ENCODE data around the gene MFSD12. TPM values are rescaled to one million over a fixed set of nuclear protein-coding genes. Genes with fewer than 3 reads are reported as not detected.

MFSD12 gene
- polyA plus RNA-seq, 3 donors, result 47.9 to 150 (median 55.5) TPM

DNA sequence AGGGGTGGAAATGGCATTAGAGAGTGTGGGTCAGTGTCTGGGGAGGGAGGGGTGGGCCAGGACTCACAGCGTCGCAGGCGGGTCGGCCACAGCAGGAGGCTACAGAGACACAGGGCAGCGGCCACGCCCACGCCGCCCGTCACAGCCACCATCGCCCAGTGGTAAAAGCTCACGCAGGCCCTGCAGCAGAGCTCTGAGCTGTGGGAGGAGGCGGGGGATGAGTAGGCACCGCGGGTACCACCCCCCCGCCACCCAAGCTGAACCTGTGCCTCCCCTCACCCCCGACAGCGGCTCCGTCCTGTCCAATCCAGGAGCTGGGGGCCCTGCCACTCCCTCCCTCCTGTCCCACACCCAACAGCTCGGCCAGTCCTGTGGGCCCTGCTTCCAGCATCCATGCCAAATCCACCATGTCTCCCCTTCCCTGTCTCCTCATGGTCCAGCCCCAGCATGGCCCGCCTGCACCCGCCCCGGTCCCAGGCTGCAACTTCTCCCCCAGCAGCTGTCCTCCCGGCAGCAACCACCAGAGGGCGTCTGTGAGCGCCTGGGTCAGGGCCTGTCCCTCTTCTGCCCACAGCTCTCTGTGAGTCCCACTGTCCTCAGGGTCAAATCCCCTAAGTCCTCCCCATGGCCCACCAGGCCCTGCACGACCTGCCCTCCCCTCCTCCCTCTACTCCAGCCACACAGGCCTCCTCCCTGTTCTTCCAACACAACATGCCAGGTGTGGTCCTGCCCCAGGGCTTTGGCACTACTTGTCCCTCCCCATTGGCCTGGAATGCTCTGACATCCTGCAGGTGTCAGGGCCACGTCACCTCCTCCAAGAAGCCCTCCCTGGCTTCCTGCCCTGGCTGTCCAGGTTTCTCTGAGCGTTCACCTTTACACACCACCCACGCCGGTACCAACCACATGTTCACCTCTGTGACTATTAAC lies 12.4 kb downstream of the MFSD12 start:
- H3K4me3 Mint-ChIP-seq, result no peak overlapping the region
- Histone ChIP-seq H3K4me2 (replicated peaks; ENCODE audit: extremely low read depth, low read length, poor library complexity, severe bottlenecking) (no peak overlapping the region), H3K9ac (ENCODE audit: insufficient read depth, low read length, poor library complexity, severe bottlenecking) (no peak overlapping the region), H3K27ac (ENCODE audit: low read depth in 1 of 2, low read length in 2 of 2) (no peak overlapping the region), H3K4me1 (ENCODE audit: control insufficient read depth in 1 of 2, insufficient read depth in 2 of 2, low read length in 2 of 2) (peaks cover 29 to 37% of the 10 kb centered on the region in 2 donors), H3K27me3 (ENCODE audit: control insufficient read depth in 2 of 2, insufficient read depth in 2 of 2, low read length in 2 of 2) (no peaks in the 10 kb centered on the region), H3K4me3 (replicated peaks in 1 of 3; ENCODE audit: low read depth in 2 of 3, low read length in 3 of 3) (no peak overlapping the region), H3K79me2 (ENCODE audit: insufficient read depth, low read length) (peaks cover 14% of the 10 kb centered on the region), H3K9me3 (replicated peaks in 1 of 2; ENCODE audit: control insufficient read depth in 1 of 2, insufficient read depth in 1 of 2, low read length in 2 of 2) (no peaks in the 10 kb centered on the region), H2AFZ (ENCODE audit: insufficient read depth, low read depth, low read length, poor library complexity, severe bottlenecking) (no peak overlapping the region), H4K20me1 (ENCODE audit: insufficient read depth, low read length) (peaks cover 58% of the 10 kb centered on the region), H3K36me3 (replicated peaks in 1 of 2; ENCODE audit: control insufficient read depth in 1 of 2, insufficient read depth in 2 of 2, low read length in 2 of 2) (peaks cover 48 to 53% of the 10 kb centered on the region in 2 donors)
- intact Hi-C loops (cut with micrococcal nuclease), result loop anchor here (2.0 to 5.0 kb wide), 4 partner anchors 14 to 82 kb away; partner anchors contain the start of gene CACTIN (in 1 of the 2)
- peaks cover 0 to 2% (median 0%) of the 10 kb centered on the region in 7 donors for H3K9me3 Mint-ChIP-seq
- H3K27me3 Mint-ChIP-seq (ENCODE audit: low read depth in 3 of 3), result peaks cover 0 to 1% (median 0%) of the 10 kb centered on the region in 3 donors
- H3K4me1 Mint-ChIP-seq, result peaks cover 30% of the 10 kb centered on the region
- peak overlapping the region; percentile 56 to 90 (median 80) for H3K27ac Mint-ChIP-seq
- whole genome bisulfite sequencing (ENCODE audit: insufficient coverage), result 77% methylated on average over 28 of the region's 30 CpGs
- H3K36me3 Mint-ChIP-seq, result peaks cover 28 to 46% of the 10 kb centered on the region in 2 donors
- DNase-seq, result peak; percentile 68 to 73 (median 70)
- TF ChIP-seq, protein P1, sequence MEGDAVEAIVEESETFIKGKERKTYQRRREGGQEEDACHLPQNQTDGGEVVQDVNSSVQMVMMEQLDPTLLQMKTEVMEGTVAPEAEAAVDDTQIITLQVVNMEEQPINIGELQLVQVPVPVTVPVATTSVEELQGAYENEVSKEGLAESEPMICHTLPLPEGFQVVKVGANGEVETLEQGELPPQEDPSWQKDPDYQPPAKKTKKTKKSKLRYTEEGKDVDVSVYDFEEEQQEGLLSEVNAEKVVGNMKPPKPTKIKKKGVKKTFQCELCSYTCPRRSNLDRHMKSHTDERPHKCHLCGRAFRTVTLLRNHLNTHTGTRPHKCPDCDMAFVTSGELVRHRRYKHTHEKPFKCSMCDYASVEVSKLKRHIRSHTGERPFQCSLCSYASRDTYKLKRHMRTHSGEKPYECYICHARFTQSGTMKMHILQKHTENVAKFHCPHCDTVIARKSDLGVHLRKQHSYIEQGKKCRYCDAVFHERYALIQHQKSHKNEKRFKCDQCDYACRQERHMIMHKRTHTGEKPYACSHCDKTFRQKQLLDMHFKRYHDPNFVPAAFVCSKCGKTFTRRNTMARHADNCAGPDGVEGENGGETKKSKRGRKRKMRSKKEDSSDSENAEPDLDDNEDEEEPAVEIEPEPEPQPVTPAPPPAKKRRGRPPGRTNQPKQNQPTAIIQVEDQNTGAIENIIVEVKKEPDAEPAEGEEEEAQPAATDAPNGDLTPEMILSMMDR (IDR thresholded peaks at IDR 0.05), result peak; percentile 96

DNA sequence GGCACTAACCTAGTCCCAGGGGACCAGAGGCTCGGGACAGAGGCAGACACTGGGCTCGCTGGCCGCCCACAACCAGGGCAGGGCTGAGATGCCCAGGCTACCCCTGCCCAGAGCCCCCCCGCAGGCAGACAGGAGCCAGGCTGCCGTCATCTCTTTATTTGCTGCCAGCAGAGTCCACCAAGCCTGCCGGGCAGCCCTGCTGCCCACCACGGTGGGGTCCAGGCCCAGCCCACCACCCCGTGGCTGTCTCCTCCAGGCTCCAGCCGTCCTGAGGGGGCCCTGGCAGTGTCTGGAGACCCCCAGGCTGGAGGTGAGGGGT lies 13.4 kb downstream of the MFSD12 start:
- H3K9me3 Mint-ChIP-seq, result peaks cover 0 to 5% (median 2%) of the 10 kb centered on the region in 7 donors
- H3K4me3 Mint-ChIP-seq, result no peak overlapping the region
- no peaks in the 10 kb centered on the region for H3K27me3 ChIP-seq (ENCODE audit: control insufficient read depth in 2 of 2, insufficient read depth in 2 of 2, low read length in 2 of 2)
- H3K27ac ChIP-seq (ENCODE audit: low read depth in 1 of 2, low read length in 2 of 2), result no peak overlapping the region
- no peak for DNase-seq
- no peak overlapping the region for H2AFZ ChIP-seq (ENCODE audit: insufficient read depth, low read depth, low read length, poor library complexity, severe bottlenecking)
- TF ChIP-seq, protein P1 (IDR thresholded peaks at IDR 0.05), result no peak
- 90% methylated on average over 6 of the region's 9 CpGs for WGBS (ENCODE audit: insufficient coverage)
- H3K4me2 ChIP-seq (replicated peaks; ENCODE audit: extremely low read depth, low read length, poor library complexity, severe bottlenecking), result no peak overlapping the region
- peaks cover 14% of the 10 kb centered on the region for H3K79me2 ChIP-seq (ENCODE audit: insufficient read depth, low read length)
- peaks cover 20 to 27% of the 10 kb centered on the region in 2 donors for H3K4me1 ChIP-seq (ENCODE audit: control insufficient read depth in 1 of 2, insufficient read depth in 2 of 2, low read length in 2 of 2)
- H4K20me1 ChIP-seq (ENCODE audit: insufficient read depth, low read length), result peaks cover 64% of the 10 kb centered on the region
- peaks cover 0 to 1% (median 0%) of the 10 kb centered on the region in 3 donors for H3K27me3 Mint-ChIP-seq (ENCODE audit: low read depth in 3 of 3)
- H3K4me1 Mint-ChIP-seq, result peaks cover 20% of the 10 kb centered on the region
- H3K9ac ChIP-seq (ENCODE audit: insufficient read depth, low read length, poor library complexity, severe bottlenecking), result no peak overlapping the region
- H3K4me3 ChIP-seq (replicated peaks in 1 of 3; ENCODE audit: low read depth in 2 of 3, low read length in 3 of 3), result no peak overlapping the region
- no peak overlapping the region for H3K27ac Mint-ChIP-seq
- H3K36me3 ChIP-seq (replicated peaks in 1 of 2; ENCODE audit: control insufficient read depth in 1 of 2, insufficient read depth in 2 of 2, low read length in 2 of 2), result peaks cover 45 to 50% of the 10 kb centered on the region in 2 donors
- intact Hi-C loops (cut with micrococcal nuclease), result loop anchor here in 1 of 2 donors (2.0 kb wide), 1 partner anchor 15 kb away; no protein-coding TSS in a partner anchor
- peaks cover 23 to 48% of the 10 kb centered on the region in 2 donors for H3K36me3 Mint-ChIP-seq
- H3K9me3 ChIP-seq (replicated peaks in 1 of 2; ENCODE audit: control insufficient read depth in 1 of 2, insufficient read depth in 1 of 2, low read length in 2 of 2), result no peaks in the 10 kb centered on the region
